Mucosa of rectum (tissue), 2 donors: ENCODE data around the gene ARHGAP10.

Experiments
- H3K27ac ChIP-seq, 2 donors: one replicate each; pipeline ENCODE4 v1.7.0; 2013; ENCODE audit warnings: inconsistent platforms in 2 of 2, low read depth in 2 of 2, low read length in 2 of 2
- H3K27me3 ChIP-seq, 2 donors: one replicate each; pipeline ENCODE4 v1.7.0; 2013; ENCODE audit warnings: low read length in 2 of 2; ENCODE audit not compliant: control insufficient read depth in 2 of 2, insufficient read depth in 2 of 2
- H3K36me3 ChIP-seq, 2 donors: one replicate each; pipeline ENCODE4 v1.7.0; 2013; ENCODE audit warnings: low read length in 2 of 2; ENCODE audit not compliant: control insufficient read depth in 2 of 2, insufficient read depth in 2 of 2
- H3K4me1 ChIP-seq, 2 donors: one replicate each; pipeline ENCODE4 v1.7.0; 2013; ENCODE audit warnings: low read length in 2 of 2, mild to moderate bottlenecking in 1 of 2; ENCODE audit not compliant: control insufficient read depth in 2 of 2, insufficient read depth in 2 of 2
- H3K4me3 ChIP-seq, 2 donors: one replicate each; pipeline ENCODE4 v1.7.0; 2013; ENCODE audit warnings: low read length in 2 of 2
- H3K9ac ChIP-seq, 2 donors: one replicate each; pipeline ENCODE4 v1.7.0; 2013; ENCODE audit warnings: low read length in 2 of 2, low read depth in 1 of 2, mild to moderate bottlenecking in 1 of 2
- H3K9me3 ChIP-seq, 2 donors: one replicate each; pipeline ENCODE4 v1.7.0; 2013; ENCODE audit warnings: low read length in 2 of 2; ENCODE audit not compliant: control insufficient read depth in 2 of 2
- donor health status: healthy.
- donor health status: Normal muscosa, but diverticular disease.

ARHGAP10 gene

DNA sequence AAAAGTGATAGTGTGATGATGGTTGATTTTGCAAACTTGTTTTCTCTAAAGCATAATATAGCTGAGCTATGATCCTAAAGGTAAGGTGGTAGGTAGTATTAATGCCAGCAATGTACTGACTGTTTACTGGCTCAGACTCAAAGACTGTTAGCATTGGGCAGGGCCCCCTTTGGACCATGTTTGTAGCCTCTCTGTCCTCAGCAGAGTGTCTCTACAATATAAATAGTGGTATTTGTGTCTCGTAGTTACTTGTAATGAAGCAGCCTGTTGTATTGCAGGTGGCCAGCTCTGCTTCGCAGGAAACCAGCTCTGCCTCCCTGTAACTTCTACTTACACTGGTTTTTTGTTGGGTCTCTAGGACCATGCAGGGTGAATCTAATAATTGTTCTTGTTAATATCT, 70.5 kb downstream of the ARHGAP10 start:
- Histone ChIP-seq H3K4me1 (peaks cover 0 to 4% of the 10 kb centered on the region in 2 donors), H3K27ac (no peak overlapping the region), H3K4me3 (no peak overlapping the region), H3K36me3 (no peaks in the 10 kb centered on the region), H3K27me3 (no peaks in the 10 kb centered on the region), H3K9me3 (no peaks in the 10 kb centered on the region), H3K9ac (no peak overlapping the region)

DNA sequence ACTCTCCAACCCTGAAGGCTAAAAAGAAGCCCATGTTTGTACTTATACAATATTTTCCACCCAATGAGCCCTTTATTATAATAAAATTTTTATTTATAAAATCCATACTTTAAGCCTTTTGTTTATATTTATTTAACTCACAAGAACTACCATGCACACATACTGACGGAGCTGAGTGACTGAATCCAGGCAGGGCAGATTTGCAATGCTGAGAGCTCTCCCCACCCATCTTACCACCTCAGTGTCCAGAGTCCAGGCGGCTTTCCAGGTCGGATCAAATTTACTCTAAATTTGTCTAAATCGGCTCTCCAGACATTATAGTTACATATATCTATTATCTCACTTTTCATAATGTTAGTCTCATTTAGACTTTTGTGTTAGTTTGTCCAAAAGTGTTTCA, 74.1 kb downstream of the ARHGAP10 start:
- H3K4me3 ChIP-seq, result no peak overlapping the region
- no peak overlapping the region for H3K9ac ChIP-seq
- H3K27ac ChIP-seq, result no peak overlapping the region
- no peaks in the 10 kb centered on the region for H3K9me3 ChIP-seq
- no peaks in the 10 kb centered on the region for H3K27me3 ChIP-seq
- H3K4me1 ChIP-seq, result no peaks in the 10 kb centered on the region
- no peaks in the 10 kb centered on the region for H3K36me3 ChIP-seq

DNA sequence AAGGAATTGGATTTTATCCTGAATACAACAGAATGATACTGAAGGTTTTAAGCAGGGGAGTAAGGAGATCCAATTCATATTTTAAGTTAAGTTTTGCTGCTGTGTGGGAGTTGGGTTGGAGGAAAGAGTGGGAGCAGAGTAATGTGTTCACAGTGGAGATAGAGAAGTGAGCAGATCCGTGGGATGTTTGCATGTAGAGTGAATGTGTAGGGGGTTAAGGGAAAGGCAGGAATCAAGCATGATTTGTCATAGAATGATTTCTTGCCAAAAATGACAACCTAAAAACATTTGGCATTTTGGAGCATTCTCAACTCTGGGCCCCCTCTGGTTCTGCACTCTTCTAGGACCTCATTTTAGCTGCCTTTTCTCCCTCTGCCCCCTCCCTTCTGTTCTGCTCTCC, 76.6 kb downstream of the ARHGAP10 start:
- Histone ChIP-seq H3K9ac (no peak overlapping the region), H3K27me3 (no peaks in the 10 kb centered on the region), H3K4me3 (no peak overlapping the region), H3K4me1 (no peaks in the 10 kb centered on the region), H3K27ac (no peak overlapping the region), H3K9me3 (no peaks in the 10 kb centered on the region), H3K36me3 (no peaks in the 10 kb centered on the region)

DNA sequence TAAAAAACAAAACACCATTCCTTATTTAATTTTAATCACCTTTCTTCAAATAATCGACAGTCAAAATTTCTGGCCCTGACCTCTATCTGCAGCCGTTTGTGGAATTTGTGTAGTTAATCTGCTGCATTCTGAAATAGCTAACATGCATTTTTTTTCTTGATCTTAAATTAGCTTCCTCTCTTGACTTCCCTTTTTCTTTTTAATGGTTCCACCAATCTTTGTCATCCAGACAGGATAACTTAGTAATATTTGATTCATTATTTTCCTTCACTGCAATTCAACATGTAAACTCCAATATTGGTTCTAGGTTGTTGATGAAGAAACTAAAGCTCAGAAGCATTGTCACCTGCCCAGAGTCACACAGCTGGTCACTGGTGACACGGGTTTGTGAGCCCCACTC, 77.3 kb downstream of the ARHGAP10 start:
- H3K27ac ChIP-seq, result no peak overlapping the region
- no peak overlapping the region for H3K4me3 ChIP-seq
- H3K36me3 ChIP-seq, result no peaks in the 10 kb centered on the region
- no peaks in the 10 kb centered on the region for H3K9me3 ChIP-seq
- H3K9ac ChIP-seq, result no peak overlapping the region
- no peaks in the 10 kb centered on the region for H3K27me3 ChIP-seq
- H3K4me1 ChIP-seq, result no peaks in the 10 kb centered on the region

DNA sequence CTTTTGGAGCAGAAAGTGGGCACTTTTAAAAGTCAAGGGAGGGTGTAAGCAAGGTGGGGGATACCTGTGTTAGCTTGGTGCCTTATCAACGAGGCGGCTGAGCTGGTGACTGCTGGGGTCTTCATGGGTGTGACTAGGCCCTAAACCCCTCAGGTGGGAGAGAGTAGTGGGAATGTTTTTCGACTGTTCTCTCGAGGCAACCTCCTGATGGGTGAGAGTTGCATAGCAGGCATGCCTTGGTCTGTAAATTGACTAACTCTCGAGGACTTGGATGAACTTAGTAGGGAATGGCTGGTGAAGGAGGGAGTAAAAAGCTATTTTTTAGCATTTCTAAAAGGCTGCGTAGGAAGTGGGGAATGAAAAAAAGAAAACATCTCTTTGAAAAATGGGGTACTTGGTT, 80.0 kb downstream of the ARHGAP10 start:
- Histone ChIP-seq H3K4me1 (peaks cover 0 to 6% of the 10 kb centered on the region in 2 donors), H3K36me3 (no peaks in the 10 kb centered on the region), H3K9ac (no peak overlapping the region), H3K27me3 (no peaks in the 10 kb centered on the region), H3K4me3 (no peak overlapping the region), H3K9me3 (no peaks in the 10 kb centered on the region), H3K27ac (no peak overlapping the region)

DNA sequence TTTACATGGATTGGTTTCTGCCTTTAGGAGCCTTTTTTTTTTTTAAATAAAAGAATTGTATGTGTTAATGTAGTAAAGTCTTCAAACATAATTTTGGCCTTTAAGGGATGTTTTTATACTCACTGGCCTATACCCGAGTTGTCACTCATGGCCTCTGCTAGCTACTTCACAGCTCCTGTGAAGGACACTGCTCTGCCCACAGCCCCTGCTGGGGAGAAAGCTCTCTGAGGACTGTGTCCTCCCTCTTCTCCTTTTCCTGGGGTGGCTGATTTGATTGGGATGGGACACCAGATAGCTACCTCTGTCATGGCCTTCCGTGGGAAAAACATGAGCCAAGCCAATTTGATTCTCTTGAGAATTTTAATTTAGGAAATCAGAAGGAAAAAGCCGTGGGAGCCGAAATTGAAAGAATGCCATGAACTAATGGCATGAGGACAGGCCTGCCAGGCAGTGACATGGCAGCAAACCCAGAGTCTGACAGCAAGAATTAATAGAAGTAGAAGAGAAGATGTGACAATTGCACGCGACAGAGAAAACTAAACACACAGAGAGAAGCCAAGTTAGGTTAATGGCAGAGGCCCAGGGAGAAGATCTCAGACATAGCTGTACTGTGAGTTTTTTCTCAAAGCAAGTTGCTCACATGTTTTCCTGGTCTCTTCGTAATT, 81.4 kb downstream of the ARHGAP10 start:
- no peak overlapping the region for H3K4me3 ChIP-seq
- peaks cover 0 to 6% of the 10 kb centered on the region in 2 donors for H3K4me1 ChIP-seq
- H3K9me3 ChIP-seq, result no peaks in the 10 kb centered on the region
- H3K36me3 ChIP-seq, result no peaks in the 10 kb centered on the region
- no peak overlapping the region for H3K9ac ChIP-seq
- no peaks in the 10 kb centered on the region for H3K27me3 ChIP-seq
- no peak overlapping the region for H3K27ac ChIP-seq

DNA sequence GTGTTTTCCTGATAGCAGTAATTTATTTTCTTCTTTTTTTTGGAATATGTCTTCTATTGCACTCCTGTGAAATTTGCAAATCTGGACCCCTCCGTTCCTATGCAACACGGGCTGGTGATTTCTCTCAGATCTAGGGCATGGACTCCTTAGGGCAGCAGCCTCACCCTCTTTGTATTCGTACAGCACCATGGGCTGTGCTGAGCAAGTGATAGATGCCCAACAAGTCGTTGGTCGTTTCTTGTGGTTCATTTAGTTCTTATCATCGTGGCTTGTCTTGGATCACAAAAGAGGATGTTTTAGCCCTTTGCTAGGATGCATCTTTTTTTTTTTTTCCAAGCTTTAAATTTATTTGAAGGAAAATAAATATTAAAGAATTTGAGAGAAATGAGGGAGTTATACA, 82.1 kb downstream of the ARHGAP10 start:
- no peak overlapping the region for H3K4me3 ChIP-seq
- no peak overlapping the region for H3K9ac ChIP-seq
- peaks cover 0 to 6% of the 10 kb centered on the region in 2 donors for H3K4me1 ChIP-seq
- H3K27ac ChIP-seq, result no peak overlapping the region
- no peaks in the 10 kb centered on the region for H3K27me3 ChIP-seq
- H3K36me3 ChIP-seq, result no peaks in the 10 kb centered on the region
- no peaks in the 10 kb centered on the region for H3K9me3 ChIP-seq

DNA sequence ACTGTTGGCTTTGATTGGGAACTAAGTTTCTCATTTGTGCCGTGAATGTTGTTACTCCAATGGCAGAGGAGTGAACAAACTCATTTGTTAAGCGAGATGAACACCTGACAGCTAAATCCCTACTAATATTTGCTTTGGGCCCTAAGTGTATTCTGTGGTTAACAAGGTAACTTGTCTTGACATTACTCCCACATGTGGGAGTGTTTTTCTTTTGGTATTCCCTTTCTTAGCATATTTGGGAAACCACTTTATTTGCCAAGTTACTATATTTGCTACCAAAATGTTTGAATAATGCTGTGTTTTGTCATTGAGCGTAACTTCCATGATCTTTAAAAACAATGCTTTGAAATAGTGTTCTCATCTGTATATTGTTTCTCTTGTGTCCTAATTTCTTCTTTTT, 82.5 kb downstream of the ARHGAP10 start:
- Histone ChIP-seq H3K4me3 (no peak overlapping the region), H3K4me1 (peaks cover 0 to 6% of the 10 kb centered on the region in 2 donors), H3K27me3 (no peaks in the 10 kb centered on the region), H3K9me3 (no peaks in the 10 kb centered on the region), H3K27ac (no peak overlapping the region), H3K9ac (no peak overlapping the region), H3K36me3 (no peaks in the 10 kb centered on the region)

DNA sequence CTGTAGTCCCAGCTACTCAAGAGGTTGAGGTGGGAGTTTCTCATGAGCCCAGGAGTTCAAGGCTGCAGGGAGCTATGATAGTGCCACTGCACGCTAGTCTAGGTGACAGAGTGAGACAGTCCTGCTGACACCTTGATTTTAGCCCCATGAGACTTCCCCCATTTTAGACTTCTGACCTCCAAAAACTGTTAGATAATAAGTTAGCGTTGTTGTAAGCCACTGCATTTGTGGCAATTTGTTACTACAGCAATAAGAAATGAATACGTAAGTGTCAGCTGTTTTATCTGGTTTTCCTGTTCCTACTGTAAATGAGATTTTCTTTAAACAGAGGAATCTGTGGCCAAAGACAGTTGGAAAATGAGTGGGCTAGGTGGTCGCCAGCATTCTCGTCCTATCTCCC, 83.9 kb downstream of the ARHGAP10 start:
- peak overlapping the region in 1 of 2 donors; percentile 44 for H3K27ac ChIP-seq
- no peak overlapping the region for H3K4me3 ChIP-seq
- peaks cover 0 to 6% of the 10 kb centered on the region in 2 donors for H3K4me1 ChIP-seq
- H3K9me3 ChIP-seq, result no peaks in the 10 kb centered on the region
- H3K27me3 ChIP-seq, result no peaks in the 10 kb centered on the region
- no peak overlapping the region for H3K9ac ChIP-seq
- H3K36me3 ChIP-seq, result no peaks in the 10 kb centered on the region

DNA sequence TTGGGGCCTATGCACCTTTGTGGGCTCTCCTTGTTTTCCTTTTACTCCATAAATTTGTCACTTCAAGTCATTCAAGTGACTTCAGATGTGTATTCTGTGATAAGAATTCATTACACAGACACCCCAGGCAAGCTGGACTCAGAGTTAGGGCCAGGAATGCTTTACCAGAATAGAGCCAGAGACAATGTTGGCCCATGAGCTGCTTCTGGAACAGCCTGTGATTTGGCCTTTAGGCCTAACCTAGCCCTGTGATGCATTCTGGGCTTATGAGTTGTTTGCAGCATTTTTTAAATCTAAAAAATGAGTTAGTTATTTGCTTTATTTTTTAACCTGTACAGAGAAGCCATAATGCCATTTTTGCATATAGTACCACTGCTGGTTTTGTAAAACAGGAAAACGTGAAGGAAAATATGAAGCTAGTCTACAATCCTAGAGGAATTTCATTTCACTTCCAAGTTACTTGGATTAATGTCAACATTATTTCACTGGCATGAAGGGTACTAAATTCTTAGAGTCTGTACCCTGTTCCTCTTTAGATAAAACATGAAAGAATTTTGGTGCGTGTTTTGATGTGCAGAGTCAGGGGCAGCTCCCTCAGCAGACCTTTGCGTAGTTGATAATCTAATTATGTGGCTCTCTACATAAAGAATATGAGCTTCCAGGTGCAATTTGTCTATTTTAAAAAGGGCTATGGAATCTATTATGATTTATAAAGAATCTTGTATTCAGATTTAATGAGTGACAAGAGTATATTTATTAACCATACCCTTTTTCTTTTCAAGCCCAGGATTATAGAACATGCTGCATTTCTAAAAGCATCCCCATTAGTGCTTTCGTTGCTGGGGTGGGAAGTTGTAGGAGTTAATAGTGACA, 84.7 kb downstream of the ARHGAP10 start:
- H3K4me1 ChIP-seq, result peaks cover 0 to 6% of the 10 kb centered on the region in 2 donors
- no peaks in the 10 kb centered on the region for H3K27me3 ChIP-seq
- peak overlapping the region in 1 of 2 donors; percentile 44 for H3K27ac ChIP-seq
- no peak overlapping the region for H3K9ac ChIP-seq
- no peaks in the 10 kb centered on the region for H3K36me3 ChIP-seq
- H3K9me3 ChIP-seq, result no peaks in the 10 kb centered on the region
- H3K4me3 ChIP-seq, result no peak overlapping the region
